Ascending aorta (tissue), 2 donors: ENCODE data around the gene NAA10. TPM values are rescaled to one million over a fixed set of nuclear protein-coding genes. Genes with fewer than 3 reads are reported as not detected.
A peak's percentile ranks its signal among the peaks of the same experiment; 100 is the strongest.

ENCODE experiments used
- DNase-seq, 2 donors: peaks; one replicate each; pipeline ENCODE4 v3.0.0-alpha.2; 2019; ENCODE audit warnings: low spot score in 2 of 2
- H3K27ac ChIP-seq, 2 donors: fragments of 200-600 bp; sonication (generic); one replicate each; pipeline ENCODE4 v1.5.1; 2016 to 2017; ENCODE audit warnings: mild to moderate bottlenecking in 1 of 2
- H3K27me3 ChIP-seq: fragments of 200-600 bp; sonication (generic); one replicate; pipeline ENCODE4 v1.5.1; 2017
- H3K36me3 ChIP-seq, 2 donors: fragments of 200-600 bp; sonication (generic); one replicate each; pipeline ENCODE4 v1.5.1; 2016
- H3K4me1 ChIP-seq, 2 donors: fragments of 200-600 bp; sonication (generic); one replicate each; pipeline ENCODE4 v1.5.1; 2016 to 2017; ENCODE audit warnings: mild to moderate bottlenecking in 1 of 2
- H3K4me3 ChIP-seq, 2 donors: fragments of 200-600 bp; sonication (generic); one replicate each; pipeline ENCODE4 v1.5.1; 2016 to 2017; ENCODE audit warnings: mild to moderate bottlenecking in 1 of 2
- H3K9me3 ChIP-seq, 2 donors: fragments of 200-600 bp; sonication (generic); one replicate each; pipeline ENCODE4 v1.5.1; 2016
- intact Hi-C: fragments of 100-400 bp; cut with DNase I; formaldehyde crosslinking; loops from one replicate; pipeline ENCODE4 v1.15.1; 2023
- total RNA-seq: library from RNA; depleted of rRNA; stranded (reverse); fragments of >200 nt; gene quantifications from one replicate; pipeline ENCODE4 v1.1.0, GENCODE V29; 2016
- TF ChIP-seq, protein P1 (sequence below), 3 experiments: fragments of 200-600 bp in 2 of 3; fragments of 450-650 bp in 1 of 3; sonication (generic) in 2 of 3; IDR thresholded peaks; one replicate each; pipeline ENCODE4 v1.5.1; 2016 to 2019; ENCODE audit warnings: antibody characterized with exemption in 3 of 3, mild to moderate bottlenecking in 1 of 3, moderate library complexity in 1 of 3

NAA10 gene
- total RNA-seq, 1 donor from 2014 or later: 155 TPM

- TF ChIP-seq, protein P1, sequence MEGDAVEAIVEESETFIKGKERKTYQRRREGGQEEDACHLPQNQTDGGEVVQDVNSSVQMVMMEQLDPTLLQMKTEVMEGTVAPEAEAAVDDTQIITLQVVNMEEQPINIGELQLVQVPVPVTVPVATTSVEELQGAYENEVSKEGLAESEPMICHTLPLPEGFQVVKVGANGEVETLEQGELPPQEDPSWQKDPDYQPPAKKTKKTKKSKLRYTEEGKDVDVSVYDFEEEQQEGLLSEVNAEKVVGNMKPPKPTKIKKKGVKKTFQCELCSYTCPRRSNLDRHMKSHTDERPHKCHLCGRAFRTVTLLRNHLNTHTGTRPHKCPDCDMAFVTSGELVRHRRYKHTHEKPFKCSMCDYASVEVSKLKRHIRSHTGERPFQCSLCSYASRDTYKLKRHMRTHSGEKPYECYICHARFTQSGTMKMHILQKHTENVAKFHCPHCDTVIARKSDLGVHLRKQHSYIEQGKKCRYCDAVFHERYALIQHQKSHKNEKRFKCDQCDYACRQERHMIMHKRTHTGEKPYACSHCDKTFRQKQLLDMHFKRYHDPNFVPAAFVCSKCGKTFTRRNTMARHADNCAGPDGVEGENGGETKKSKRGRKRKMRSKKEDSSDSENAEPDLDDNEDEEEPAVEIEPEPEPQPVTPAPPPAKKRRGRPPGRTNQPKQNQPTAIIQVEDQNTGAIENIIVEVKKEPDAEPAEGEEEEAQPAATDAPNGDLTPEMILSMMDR (IDR thresholded peaks at IDR 0.05): no peak
- Histone ChIP-seq H3K27me3 (no peaks in the 10 kb centered on the region), H3K4me3 (no peak overlapping the region), H3K27ac (no peak overlapping the region), H3K9me3 (no peaks in the 10 kb centered on the region), H3K4me1 (peaks cover 4 to 16% of the 10 kb centered on the region in 2 donors), H3K36me3 (peaks cover 43 to 48% of the 10 kb centered on the region in 2 donors)
- intact Hi-C loops: no loop called here
- DNase-seq: no peak
Observed at GRCh38 chrX:153948847-153949805, 14.3 kb upstream of the NAA10 start.

GRCh38 chrX:153948002-153948466 is 13.2 kb upstream of the NAA10 start:
- Histone ChIP-seq H3K4me1 (peaks cover 4 to 10% of the 10 kb centered on the region in 2 donors), H3K27me3 (no peaks in the 10 kb centered on the region), H3K36me3 (peaks cover 42 to 43% of the 10 kb centered on the region in 2 donors), H3K4me3 (no peak overlapping the region), H3K27ac (no peak overlapping the region), H3K9me3 (no peaks in the 10 kb centered on the region)
- TF ChIP-seq, protein P1 (IDR thresholded peaks at IDR 0.05): no peak
- intact Hi-C loops: no loop called here
- no peak for DNase-seq

DNA sequence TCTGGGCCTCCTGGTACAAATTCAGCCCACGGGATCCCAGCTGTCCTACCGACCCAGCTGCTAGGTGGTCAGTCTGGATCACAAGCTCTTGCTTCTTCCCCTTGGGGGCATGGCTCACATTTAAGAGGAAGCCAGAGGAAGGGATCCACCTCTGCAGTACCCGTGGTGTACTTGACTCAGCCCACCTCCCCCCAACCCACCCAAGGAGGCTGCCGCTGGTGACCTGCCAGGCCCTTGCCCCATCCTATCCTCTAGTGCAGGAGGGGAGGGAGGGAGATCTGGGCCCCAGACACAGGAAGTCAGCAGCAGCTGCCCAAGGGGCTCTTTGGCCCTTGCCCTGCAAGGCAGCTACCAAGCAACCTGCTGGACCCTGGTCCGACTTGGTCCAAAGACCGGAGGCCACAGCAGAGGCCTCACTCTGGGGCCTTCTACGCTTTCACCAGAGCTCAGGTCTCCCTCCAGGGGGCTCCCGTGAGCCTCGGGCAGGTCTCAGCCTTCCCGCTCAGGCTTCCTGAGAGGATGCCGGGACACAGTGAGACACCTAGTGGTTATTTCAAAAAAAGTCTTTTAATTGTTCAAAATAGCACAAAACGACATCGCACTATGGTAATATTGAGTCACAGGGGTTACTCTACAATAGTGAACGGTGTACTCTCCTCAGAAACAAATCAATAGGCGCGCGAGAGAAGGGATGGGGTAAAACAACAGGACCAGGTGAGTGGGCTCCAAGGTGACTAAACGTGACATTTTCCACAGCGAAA is 12.4 kb upstream of the NAA10 start:
- no peaks in the 10 kb centered on the region for H3K9me3 ChIP-seq
- H3K27ac ChIP-seq: peak overlapping the region in 1 of 2 donors; percentile 12
- H3K27me3 ChIP-seq: no peaks in the 10 kb centered on the region
- TF ChIP-seq, protein P1 (IDR thresholded peaks at IDR 0.05): peak; percentile 68 to 77 (median 71)
- peaks cover 0 to 2% of the 10 kb centered on the region in 2 donors for H3K4me1 ChIP-seq
- H3K36me3 ChIP-seq: peaks cover 35 to 37% of the 10 kb centered on the region in 2 donors
- intact Hi-C loops: loop anchor here (2.0 kb wide), 1 partner anchor 24 kb away; no protein-coding TSS in a partner anchor
- DNase-seq: peak in 1 of 2 donors; percentile 83
- H3K4me3 ChIP-seq: no peak overlapping the region

DNA sequence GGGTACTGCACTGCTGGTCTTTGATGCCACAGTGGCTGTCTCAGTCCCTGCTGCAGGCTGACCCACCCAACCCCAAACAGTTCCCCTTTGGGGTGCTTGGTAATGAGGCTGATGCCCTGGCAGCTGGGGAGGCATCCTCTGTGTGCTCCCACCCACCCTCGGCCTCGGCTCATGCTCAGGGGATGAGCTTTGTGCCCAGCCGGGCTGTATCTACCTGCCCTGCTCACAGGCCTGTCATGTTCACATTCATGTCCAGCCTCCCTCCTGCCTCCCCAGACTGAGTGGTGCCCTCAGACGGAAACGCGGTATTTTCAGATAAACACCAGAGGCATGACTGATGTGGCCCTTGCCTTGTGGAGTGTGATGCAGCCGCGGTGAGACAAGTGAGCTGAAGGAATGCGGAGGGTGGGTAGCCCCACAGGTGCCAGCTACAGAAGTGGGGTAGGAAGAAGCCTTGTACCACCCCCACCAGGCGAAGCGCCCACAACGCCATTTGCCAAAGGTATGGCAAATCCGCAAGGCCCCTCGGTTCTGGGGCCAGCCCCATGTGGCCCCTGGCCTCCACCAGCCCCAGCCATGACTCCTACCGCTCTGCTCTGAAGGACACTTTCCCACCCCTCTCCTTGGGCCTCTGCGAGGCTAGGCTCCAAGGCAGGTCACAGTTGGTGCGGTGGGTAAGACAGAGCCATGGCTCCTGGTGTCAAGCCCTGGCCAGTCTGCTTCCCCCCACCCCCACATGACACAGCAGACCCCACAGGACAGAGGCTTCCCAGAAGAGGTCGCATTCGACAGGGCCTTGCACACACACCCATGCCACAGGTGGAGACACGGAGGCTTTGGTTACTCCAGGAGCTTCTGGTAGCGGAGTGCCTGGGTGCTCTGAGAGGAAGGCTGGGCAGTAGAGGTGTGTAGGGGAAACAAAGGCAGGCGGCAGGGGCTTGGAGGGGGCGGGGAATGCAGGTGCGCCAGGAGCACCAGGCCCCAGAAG is 11.4 kb upstream of the NAA10 start:
- Histone ChIP-seq H3K27me3 (no peaks in the 10 kb centered on the region), H3K4me3 (no peak overlapping the region), H3K9me3 (no peaks in the 10 kb centered on the region), H3K36me3 (peaks cover 25 to 29% of the 10 kb centered on the region in 2 donors), H3K4me1 (no peaks in the 10 kb centered on the region), H3K27ac (no peak overlapping the region)
- intact Hi-C loops: loop anchor here (2.0 kb wide), 1 partner anchor 23 kb away; no protein-coding TSS in a partner anchor
- TF ChIP-seq, protein P1 (IDR thresholded peaks at IDR 0.05): no peak
- DNase-seq: no peak

- intact Hi-C loops: no loop called here
- H3K4me1 ChIP-seq: no peaks in the 10 kb centered on the region
- no peaks in the 10 kb centered on the region for H3K27me3 ChIP-seq
- H3K4me3 ChIP-seq: peak overlapping the region in 1 of 2 donors; percentile 48
- no peaks in the 10 kb centered on the region for H3K9me3 ChIP-seq
- TF ChIP-seq, protein P1 (IDR thresholded peaks at IDR 0.05): no peak
- no peak for DNase-seq
- H3K36me3 ChIP-seq: peaks cover 11 to 15% of the 10 kb centered on the region in 2 donors
- H3K27ac ChIP-seq: no peak overlapping the region
Observed at GRCh38 chrX:153944800-153945150, 9.9 kb upstream of the NAA10 start.
